ENCODE data around the gene CARS1. TPM values are rescaled to one million over a fixed set of nuclear protein-coding genes. Genes with fewer than 3 reads are reported as not detected.

Gene CARS1
- total RNA-seq, 2 experiments from 2014 or later = 126 to 128 TPM

GRCh38 chr11:2996976-2997375 is 60.2 kb downstream of the CARS1 start:
- Mint-ChIP-seq H3K4me1 (ENCODE audit: low read depth) (no peaks in the 10 kb centered on the region), H3K9me3 (no peaks in the 10 kb centered on the region), H3K4me3 (no peak overlapping the region), H3K27ac (no peak overlapping the region), H3K36me3 (ENCODE audit: low read depth) (peaks cover 14% of the 10 kb centered on the region), H3K27me3 (ENCODE audit: low read depth) (no peaks in the 10 kb centered on the region)
- no peak for DNase-seq
- CTCF ChIA-PET = interaction anchor here (0.9 kb wide), 1 partner anchor 21 kb away, joined by 3 read pairs; no protein-coding TSS in a partner anchor
- intact Hi-C loops (cut with micrococcal nuclease) = no loop called here

- CTCF ChIA-PET = no interaction called here
- no peak overlapping the region for H3K4me3 Mint-ChIP-seq
- H3K9me3 Mint-ChIP-seq = no peaks in the 10 kb centered on the region
- no peak for DNase-seq
- no peaks in the 10 kb centered on the region for H3K4me1 Mint-ChIP-seq (ENCODE audit: low read depth)
- intact Hi-C loops (cut with micrococcal nuclease) = no loop called here
- H3K27ac Mint-ChIP-seq = no peak overlapping the region
- H3K36me3 Mint-ChIP-seq (ENCODE audit: low read depth) = peaks cover 11% of the 10 kb centered on the region
- no peaks in the 10 kb centered on the region for H3K27me3 Mint-ChIP-seq (ENCODE audit: low read depth)
These were observed 61.2 kb downstream of the CARS1 start for GRCh38 chr11:2995893-2996554.

DNA sequence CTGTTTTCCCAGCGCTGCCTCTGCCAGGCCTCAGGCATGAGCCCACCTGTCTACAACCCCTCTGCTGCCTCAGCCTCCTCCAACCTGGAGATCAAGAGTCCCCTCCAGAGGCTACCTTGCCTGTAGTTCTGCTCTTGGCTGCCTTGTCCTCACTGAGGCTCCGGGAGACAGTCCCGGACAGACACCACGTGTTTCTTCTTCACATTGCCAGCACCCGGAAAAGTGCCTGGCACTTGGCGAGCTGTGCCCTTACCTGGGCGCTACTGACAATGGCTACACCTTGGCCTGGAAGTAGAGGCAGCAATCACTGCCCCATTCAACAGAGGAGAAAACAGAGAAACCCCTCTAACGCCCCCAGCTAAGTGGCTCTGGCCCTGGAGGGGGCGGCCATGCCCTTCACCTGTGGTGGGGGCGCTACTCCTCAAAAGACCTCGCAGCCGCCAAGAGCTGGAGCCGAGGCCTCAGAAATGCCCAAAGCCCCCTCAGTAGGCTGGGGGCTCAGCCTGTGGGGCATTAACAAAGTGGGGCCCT is 62.1 kb downstream of the CARS1 start:
- no peak overlapping the region for H3K4me3 Mint-ChIP-seq
- DNase-seq = no peak
- no peaks in the 10 kb centered on the region for H3K9me3 Mint-ChIP-seq
- H3K4me1 Mint-ChIP-seq (ENCODE audit: low read depth) = peaks cover 3% of the 10 kb centered on the region
- no peak overlapping the region for H3K27ac Mint-ChIP-seq
- CTCF ChIA-PET = interaction anchor here (1.1 kb wide), 1 partner anchor 19 kb away, joined by 3 read pairs; no protein-coding TSS in a partner anchor
- peaks cover 10% of the 10 kb centered on the region for H3K36me3 Mint-ChIP-seq (ENCODE audit: low read depth)
- no peaks in the 10 kb centered on the region for H3K27me3 Mint-ChIP-seq (ENCODE audit: low read depth)
- intact Hi-C loops (cut with micrococcal nuclease) = no loop called here

DNA sequence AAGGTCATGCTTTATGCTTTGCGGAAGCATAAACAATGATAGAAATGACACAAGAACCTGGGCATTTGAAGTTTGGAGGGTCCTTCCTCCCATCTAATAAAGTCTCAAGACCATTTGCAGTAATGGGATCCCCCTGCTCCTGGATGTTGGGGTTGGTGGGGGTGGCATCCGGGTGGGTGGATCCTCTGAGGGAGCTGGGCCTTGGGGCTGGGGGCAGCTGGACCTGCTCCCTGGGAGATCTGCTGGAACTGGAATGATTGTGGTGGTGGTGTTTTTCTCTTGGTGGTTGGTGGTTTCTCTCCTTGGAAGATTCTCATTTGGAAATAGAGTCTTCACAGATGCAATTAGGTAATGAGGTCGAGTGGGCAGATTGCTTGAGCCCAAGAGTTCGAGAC is 62.9 kb downstream of the CARS1 start:
- DNase-seq = no peak
- intact Hi-C loops (cut with micrococcal nuclease) = loop anchor here (5.0 kb wide), 4 partner anchors 428 to 852 kb away; partner anchors contain the start of genes NUP98 and TRPM5
- Mint-ChIP-seq H3K4me1 (ENCODE audit: low read depth) (peaks cover 11% of the 10 kb centered on the region), H3K4me3 (peak overlapping the region; percentile 26), H3K27ac (no peak overlapping the region), H3K27me3 (ENCODE audit: low read depth) (no peaks in the 10 kb centered on the region), H3K9me3 (no peaks in the 10 kb centered on the region), H3K36me3 (ENCODE audit: low read depth) (peaks cover 14% of the 10 kb centered on the region)
- CTCF ChIA-PET = interaction anchor here (1.1 kb wide), 1 partner anchor 18 kb away, joined by 3 read pairs; no protein-coding TSS in a partner anchor

- Mint-ChIP-seq H3K4me1 (ENCODE audit: low read depth) (peaks cover 24% of the 10 kb centered on the region), H3K9me3 (no peaks in the 10 kb centered on the region), H3K36me3 (ENCODE audit: low read depth) (peaks cover 24% of the 10 kb centered on the region), H3K4me3 (peak overlapping the region; percentile 80), H3K27ac (peak overlapping the region; percentile 75), H3K27me3 (ENCODE audit: low read depth) (no peaks in the 10 kb centered on the region)
- no peak for DNase-seq
- intact Hi-C loops (cut with micrococcal nuclease) = loop anchor here (1.0 to 5.0 kb wide), 8 partner anchors 21 to 851 kb away; partner anchors contain the start of genes CARS1, NUP98, TRPM5 and ZNF195
- CTCF ChIA-PET = interaction anchor here (1.0 to 1.2 kb wide), 2 partner anchors 17 to 461 kb away, joined by 3 to 7 read pairs; no protein-coding TSS in a partner anchor
These were observed 64.3 kb downstream of the CARS1 start for GRCh38 chr11:2992997-2993325.

DNA sequence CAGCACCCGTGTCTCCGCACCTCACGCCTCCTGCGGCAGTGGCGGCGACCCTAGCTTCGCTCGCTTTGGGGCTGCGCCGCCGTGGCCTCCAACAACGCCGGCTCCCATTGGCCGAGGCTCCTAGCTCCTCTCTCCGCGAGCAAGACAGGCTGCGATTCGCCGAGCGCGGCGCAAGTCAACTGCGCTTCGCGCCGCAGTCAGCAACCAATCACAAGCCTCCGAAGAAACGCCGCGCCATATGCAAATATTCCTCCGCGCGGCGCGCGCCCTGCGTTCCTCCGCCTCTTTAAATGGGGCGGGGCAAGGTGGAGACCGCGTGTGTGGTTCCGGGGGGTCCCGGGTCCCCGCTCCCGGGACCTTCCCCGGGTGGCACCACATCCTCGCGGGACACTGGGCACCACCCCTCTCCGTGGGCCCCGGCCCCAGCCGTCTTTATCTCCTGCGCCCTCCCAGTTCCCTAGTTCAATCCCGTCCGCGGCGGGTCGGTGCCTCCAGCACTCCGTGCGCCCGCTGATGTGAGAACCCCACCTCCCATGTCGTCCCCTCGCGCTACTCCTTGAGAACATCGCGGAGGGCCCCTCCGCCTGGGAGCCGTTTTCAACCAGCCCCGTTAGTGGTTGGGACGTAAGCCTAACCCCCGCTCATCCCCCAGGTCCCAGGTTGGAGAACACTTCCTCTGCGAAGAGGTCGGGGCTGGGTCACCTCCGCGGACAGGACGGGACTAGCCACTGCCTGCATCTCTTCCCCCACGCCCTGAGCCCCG is 64.8 kb downstream of the CARS1 start, which contains the start of gene NAP1L4:
NAP1L4 (minus strand) TSS at position 96 of the 763 bp plus-strand sequence. CDS start 13,109 bp downstream, outside the sequence.
- DNase-seq = peak; percentile 98
- no peaks in the 10 kb centered on the region for H3K27me3 Mint-ChIP-seq (ENCODE audit: low read depth)
- H3K9me3 Mint-ChIP-seq = no peaks in the 10 kb centered on the region
- peak within 1 kb of the TSS; percentile 99 for H3K27ac Mint-ChIP-seq
- peaks cover 29% of the 10 kb centered on the region for H3K4me1 Mint-ChIP-seq (ENCODE audit: low read depth)
- intact Hi-C loops (cut with micrococcal nuclease) = loop anchor here (1.0 to 5.0 kb wide), 8 partner anchors 22 to 850 kb away; partner anchors contain the start of genes CARS1, NUP98, TRPM5 and ZNF195
- H3K4me3 Mint-ChIP-seq = peak within 1 kb of the TSS; percentile 92
- H3K36me3 Mint-ChIP-seq (ENCODE audit: low read depth) = peaks cover 28% of the 10 kb centered on the region
- CTCF ChIA-PET = interaction anchor here (1.2 kb wide), 1 partner anchor 17 kb away, joined by 7 read pairs; no protein-coding TSS in a partner anchor

DNA sequence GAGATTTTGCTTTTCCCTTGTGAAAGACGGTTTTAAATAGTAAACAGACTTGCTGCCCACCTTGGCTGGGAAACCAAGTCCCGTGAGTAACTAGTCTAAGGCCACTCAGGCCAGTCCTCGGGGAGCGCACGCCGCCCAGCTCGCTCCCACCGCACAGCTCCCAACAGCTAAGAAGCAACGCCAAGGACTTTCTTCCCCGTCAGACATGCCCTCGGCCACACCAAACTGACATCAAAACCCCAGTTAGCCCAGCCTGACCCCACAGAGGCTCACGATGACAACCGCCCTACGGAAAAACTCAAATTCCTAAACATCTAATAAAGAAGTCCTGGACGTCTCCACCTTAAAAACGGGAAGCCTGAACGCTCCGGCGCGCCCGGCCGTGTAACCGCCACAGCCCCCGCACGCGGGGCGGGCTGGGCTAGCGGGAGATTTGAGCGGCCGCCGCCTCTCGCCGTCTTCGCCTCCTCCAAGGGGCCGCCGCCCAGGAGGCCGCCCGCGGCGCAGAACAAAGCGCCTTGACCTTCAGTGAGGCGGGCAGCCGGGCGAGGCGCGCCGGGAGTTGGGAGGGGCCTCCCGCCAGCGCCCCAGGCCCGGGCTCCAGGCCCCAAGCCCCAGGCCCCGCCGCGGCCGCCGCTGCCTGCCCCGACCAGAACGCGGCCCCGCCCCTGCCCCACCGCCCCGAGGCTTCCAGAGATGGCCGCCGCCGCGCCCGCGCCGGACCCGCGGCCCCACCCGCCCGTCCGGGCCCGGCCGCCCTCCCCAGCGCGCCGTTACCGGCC is 65.6 kb downstream of the CARS1 start:
- CTCF ChIA-PET = no interaction called here
- Mint-ChIP-seq H3K4me3 (peak overlapping the region; percentile 92), H3K36me3 (ENCODE audit: low read depth) (peaks cover 34% of the 10 kb centered on the region), H3K4me1 (ENCODE audit: low read depth) (peaks cover 35% of the 10 kb centered on the region), H3K9me3 (no peaks in the 10 kb centered on the region), H3K27ac (peak overlapping the region; percentile 99), H3K27me3 (ENCODE audit: low read depth) (no peaks in the 10 kb centered on the region)
- intact Hi-C loops (cut with micrococcal nuclease) = loop anchor here (1.0 to 5.0 kb wide), 10 partner anchors 23 to 849 kb away; partner anchors contain the start of genes CARS1, NUP98, TRPM5 and TSSC4
- DNase-seq = peak; percentile 49

- CTCF ChIA-PET = interaction anchor here (0.7 to 1.2 kb wide), 3 partner anchors 24 to 101 kb away, joined by 3 to 4 read pairs (median 4); no protein-coding TSS in a partner anchor
These were observed 66.4 kb downstream of the CARS1 start for GRCh38 chr11:2990617-2991451.

DNA sequence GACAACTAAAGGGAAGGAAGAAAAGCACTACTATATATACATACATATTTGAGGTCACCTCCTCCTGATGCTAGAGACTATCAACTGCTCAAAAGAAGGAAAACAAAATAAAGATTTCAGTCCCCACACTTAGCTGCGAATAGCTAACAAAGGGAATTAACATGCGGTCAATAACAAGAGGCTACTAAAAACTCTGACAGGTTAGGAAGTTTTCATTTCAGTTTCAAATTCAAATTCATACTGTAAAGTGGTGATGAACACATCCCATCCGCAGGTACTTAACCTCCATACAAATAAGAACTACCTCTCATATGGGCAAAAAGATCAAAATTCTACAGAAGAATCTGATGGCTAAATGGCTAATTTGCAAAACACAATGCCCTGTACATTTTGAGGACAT is 67.7 kb downstream of the CARS1 start:
- H3K9me3 Mint-ChIP-seq = no peaks in the 10 kb centered on the region
- H3K27me3 Mint-ChIP-seq (ENCODE audit: low read depth) = no peaks in the 10 kb centered on the region
- DNase-seq = no peak
- intact Hi-C loops (cut with micrococcal nuclease) = loop anchor here (2.0 kb wide), 1 partner anchor 389 kb away; the partner anchor contains the start of gene ZNF195
- CTCF ChIA-PET = interaction anchor here (0.6 to 2.0 kb wide), 6 partner anchors 13 to 102 kb away, joined by 3 to 7 read pairs (median 4); no protein-coding TSS in a partner anchor
- H3K36me3 Mint-ChIP-seq (ENCODE audit: low read depth) = peaks cover 37% of the 10 kb centered on the region
- H3K4me1 Mint-ChIP-seq (ENCODE audit: low read depth) = peaks cover 43% of the 10 kb centered on the region
- H3K27ac Mint-ChIP-seq = peak overlapping the region; percentile 99
- peak overlapping the region; percentile 92 for H3K4me3 Mint-ChIP-seq

More at GRCh38 chr11:2990617-2991451, 66.4 kb downstream of the CARS1 start:
- intact Hi-C loops (cut with micrococcal nuclease) = loop anchor here (1.0 to 5.0 kb wide), 9 partner anchors 16 to 849 kb away; partner anchors contain the start of genes NUP98, TRPM5 and TSSC4
- peak; percentile 80 for DNase-seq
- H3K36me3 Mint-ChIP-seq (ENCODE audit: low read depth) = peaks cover 35% of the 10 kb centered on the region
- no peaks in the 10 kb centered on the region for H3K9me3 Mint-ChIP-seq
- H3K27ac Mint-ChIP-seq = peak overlapping the region; percentile 99
- H3K4me3 Mint-ChIP-seq = peak overlapping the region; percentile 92
- no peaks in the 10 kb centered on the region for H3K27me3 Mint-ChIP-seq (ENCODE audit: low read depth)
- H3K4me1 Mint-ChIP-seq (ENCODE audit: low read depth) = peaks cover 35% of the 10 kb centered on the region

GRCh38 chr11:2989006-2989405 is 68.2 kb downstream of the CARS1 start:
- H3K27ac Mint-ChIP-seq = peak overlapping the region; percentile 99
- no peaks in the 10 kb centered on the region for H3K27me3 Mint-ChIP-seq (ENCODE audit: low read depth)
- no peak for DNase-seq
- CTCF ChIA-PET = interaction anchor here (0.8 to 2.0 kb wide), 4 partner anchors 13 to 103 kb away, joined by 3 to 7 read pairs (median 5); no protein-coding TSS in a partner anchor
- H3K4me1 Mint-ChIP-seq (ENCODE audit: low read depth) = peaks cover 47% of the 10 kb centered on the region
- H3K9me3 Mint-ChIP-seq = no peaks in the 10 kb centered on the region
- peaks cover 40% of the 10 kb centered on the region for H3K36me3 Mint-ChIP-seq (ENCODE audit: low read depth)
- H3K4me3 Mint-ChIP-seq = peak overlapping the region; percentile 92
- intact Hi-C loops (cut with micrococcal nuclease) = loop anchor here (2.0 kb wide), 1 partner anchor 390 kb away; the partner anchor contains the start of gene ZNF195

Measured in activated naive CD4-positive, alpha-beta T cell treated with anti-CD3 and anti-CD28 coated beads for 36 hours (primary cell).